ENCODE data around the gene GPANK1. TPM values are rescaled to one million over a fixed set of nuclear protein-coding genes. Genes with fewer than 3 reads are reported as not detected.

The GPANK1 gene
- total and polyA plus RNA-seq, 10 of the 15 experiments (the other 5 are each of a cell fraction or from before 2014, with no cell fraction given), result 11.7 to 36.3 (median 17.5) TPM

GRCh38 chr6:31633447-31633846 is 31.4 kb downstream of the GPANK1 start:
- intact Hi-C loops (cut with micrococcal nuclease; ENCODE audit: unreplicated experiment) (no loop called here), in situ Hi-C loops (cut with MboI) (no loop called here)
- H3K27me3 ChIP-seq (replicated peaks in 1 of 2; ENCODE audit: control insufficient read depth in 2 of 2, insufficient read depth in 2 of 2, low read length in 1 of 2), result no peaks in the 10 kb centered on the region
- H4K20me1 ChIP-seq (ENCODE audit: control insufficient read depth, insufficient read depth), result no peaks in the 10 kb centered on the region
- H3K4me1 ChIP-seq (ENCODE audit: control insufficient read depth, insufficient read depth, low read length), result no peaks in the 10 kb centered on the region
- POLR2A ChIA-PET, result no interaction called here
- no peak overlapping the region for H3K9ac ChIP-seq (ENCODE audit: control insufficient read depth, insufficient read depth, low read length)
- no peak for ATAC-seq
- DNase-seq (ENCODE audit: low read depth, low spot score), result no peak
- no peak overlapping the region for H2AFZ ChIP-seq (ENCODE audit: control insufficient read depth, low read depth, low read length)
- H3K4me3 ChIP-seq, result no peak overlapping the region
- BruUV-seq (replicated peaks), result no TSS peak
- H3K79me2 ChIP-seq (ENCODE audit: control insufficient read depth, insufficient read depth, low read length), result no peaks in the 10 kb centered on the region; the same call in 1 of the 2 replicates
- no peaks in the 10 kb centered on the region for H3K9me3 ChIP-seq (replicated peaks; ENCODE audit: control insufficient read depth, insufficient read depth, low read length)
- SMC1A ChIA-PET (ENCODE audit: uncharacterized antibody, unreplicated experiment), result interaction anchor here (0.7 kb wide), 1 partner anchor 11 kb away, joined by 3 read pairs; no protein-coding TSS in a partner anchor
- H3K36me3 ChIP-seq (ENCODE audit: control insufficient read depth in 2 of 2, insufficient read depth in 2 of 2, low read length in 1 of 2), result peaks cover 57 to 58% of the 10 kb centered on the region in 2 experiments
- H3K27ac ChIP-seq (ENCODE audit: control insufficient read depth, insufficient read depth), result no peak overlapping the region
- RAD21 ChIA-PET (ENCODE audit: unreplicated experiment), result no interaction called here
- no peak for TF ChIP-seq CTCF (IDR thresholded peaks at IDR 0.05 in 2 of 3, conservative IDR thresholded peaks at IDR 0.05 in 1 of 3; ENCODE audit: control insufficient read depth in 2 of 3, extremely low read depth in 1 of 3, insufficient read depth in 1 of 3, low read depth in 3 of 3, low read length in 3 of 3)
- TF ChIP-seq SMC3 (IDR thresholded peaks at IDR 0.05; ENCODE audit: borderline replicate concordance, low read length), result no peak
- peak; percentile 54 for TF ChIP-seq POLR2A (IDR thresholded peaks at IDR 0.05; ENCODE audit: low read depth, low read length)
- no peak for TF ChIP-seq ELK1 (IDR thresholded peaks at IDR 0.05; ENCODE audit: low read depth, low read length)
- no peak for TF ChIP-seq TCF7 (IDR thresholded peaks at IDR 0.05; ENCODE audit: borderline replicate concordance)
- no peak for TF ChIP-seq TARDBP (IDR thresholded peaks at IDR 0.05; ENCODE audit: borderline replicate concordance)
- TF ChIP-seq ESRRA (IDR thresholded peaks at IDR 0.05; ENCODE audit: low read length), result no peak
- FAIRE-seq, result no peak
- WGBS (ENCODE audit: insufficient coverage, insufficient replicate concordance, low lambda C conversion rate, missing lambda C conversion rate), result 78% methylated on average over 7 of the region's 7 CpGs
- no peak overlapping the region for H3K4me2 ChIP-seq (ENCODE audit: control insufficient read depth, insufficient read depth)
- CTCF ChIA-PET, result interaction anchor here (1.1 kb wide), 1 partner anchor 11 kb away, joined by 3 read pairs; no protein-coding TSS in a partner anchor

Measured in GM12878 (cell line).